Measurements from ENCODE around the gene KCNS1. TPM values are rescaled to one million over a fixed set of nuclear protein-coding genes. Genes with fewer than 3 reads are reported as not detected.

KCNS1 gene
- total RNA-seq, 1 donor from 2014 or later, result 0.14 TPM

- intact Hi-C loops (cut with micrococcal nuclease), result no loop called here
- DNase-seq, result no peak
- Histone ChIP-seq H3K9me3 (replicated peaks) (no peaks in the 10 kb centered on the region), H3K27me3 (ENCODE audit: low read depth) (peaks cover 89% of the 10 kb centered on the region), H3K27ac (replicated peaks) (no peak overlapping the region), H3K4me1 (no peaks in the 10 kb centered on the region), H3K36me3 (no peaks in the 10 kb centered on the region), H3K4me3 (no peak overlapping the region)
- TF ChIP-seq CTCF (IDR thresholded peaks at IDR 0.05; ENCODE audit: borderline replicate concordance), result no peak
These were observed 17.1 kb upstream of the KCNS1 start for GRCh38 chr20:45118028-45118427.

GRCh38 chr20:45117581-45117980 lies 16.7 kb upstream of the KCNS1 start:
- Histone ChIP-seq H3K4me1 (no peaks in the 10 kb centered on the region), H3K36me3 (no peaks in the 10 kb centered on the region), H3K4me3 (no peak overlapping the region), H3K9me3 (replicated peaks) (no peaks in the 10 kb centered on the region), H3K27ac (replicated peaks) (no peak overlapping the region), H3K27me3 (ENCODE audit: low read depth) (peaks cover 87% of the 10 kb centered on the region)
- TF ChIP-seq CTCF (IDR thresholded peaks at IDR 0.05; ENCODE audit: borderline replicate concordance), result no peak
- DNase-seq, result no peak
- intact Hi-C loops (cut with micrococcal nuclease), result no loop called here

GRCh38 chr20:45115829-45116228 lies 14.9 kb upstream of the KCNS1 start:
- H3K27ac ChIP-seq (replicated peaks), result no peak overlapping the region
- no peaks in the 10 kb centered on the region for H3K36me3 ChIP-seq
- no peaks in the 10 kb centered on the region for H3K4me1 ChIP-seq
- intact Hi-C loops (cut with micrococcal nuclease), result no loop called here
- no peaks in the 10 kb centered on the region for H3K9me3 ChIP-seq (replicated peaks)
- peaks cover 90% of the 10 kb centered on the region for H3K27me3 ChIP-seq (ENCODE audit: low read depth)
- no peak for TF ChIP-seq CTCF (IDR thresholded peaks at IDR 0.05; ENCODE audit: borderline replicate concordance)
- DNase-seq, result no peak
- no peak overlapping the region for H3K4me3 ChIP-seq

GRCh38 chr20:45115386-45115774 lies 14.5 kb upstream of the KCNS1 start:
- Histone ChIP-seq H3K27ac (replicated peaks) (no peak overlapping the region), H3K4me1 (no peaks in the 10 kb centered on the region), H3K27me3 (ENCODE audit: low read depth) (peaks cover 90% of the 10 kb centered on the region), H3K36me3 (no peaks in the 10 kb centered on the region), H3K4me3 (no peak overlapping the region), H3K9me3 (replicated peaks) (no peaks in the 10 kb centered on the region)
- no peak for DNase-seq
- intact Hi-C loops (cut with micrococcal nuclease), result no loop called here
- no peak for TF ChIP-seq CTCF (IDR thresholded peaks at IDR 0.05; ENCODE audit: borderline replicate concordance)

GRCh38 chr20:45114465-45115385 lies 13.8 kb upstream of the KCNS1 start, which contains the start of gene WFDC5:
Gene WFDC5, minus strand, starts transcription at chr20:45115174. Its CDS starts 91 bp downstream, at chr20:45115083.
- no peak for TF ChIP-seq CTCF (IDR thresholded peaks at IDR 0.05; ENCODE audit: borderline replicate concordance)
- no peak for DNase-seq
- H3K9me3 ChIP-seq (replicated peaks), result no peaks in the 10 kb centered on the region
- intact Hi-C loops (cut with micrococcal nuclease), result no loop called here
- H3K27ac ChIP-seq (replicated peaks), result no peak within 1 kb of the TSS
- peaks cover 87% of the 10 kb centered on the region for H3K27me3 ChIP-seq (ENCODE audit: low read depth)
- no peaks in the 10 kb centered on the region for H3K36me3 ChIP-seq
- no peaks in the 10 kb centered on the region for H3K4me1 ChIP-seq
- no peak within 1 kb of the TSS for H3K4me3 ChIP-seq

Measured in left ventricle myocardium inferior (tissue), 1 donor.